ENCODE measurements around the gene RNF222.
A peak's percentile ranks its signal among the peaks of the same experiment; 100 is the strongest.
"Not testable (repeated sequence)": the region's sequence is repeated elsewhere in the genome, so short reads cannot be mapped to it uniquely, and the experiment has no call there.

Gene RNF222

GRCh38 chr17:8409966-8410882, 12.6 kb upstream of the RNF222 start:
- peak; percentile 80 for DNase-seq

- no peak for DNase-seq
These were observed 10.7 kb upstream of the RNF222 start for GRCh38 chr17:8408371-8408770.

- DNase-seq = no peak
These were observed 8.5 kb upstream of the RNF222 start for GRCh38 chr17:8406174-8406573.

GRCh38 chr17:8405499-8406016, 7.9 kb upstream of the RNF222 start:
- DNase-seq = no peak

- DNase-seq = no peak
These were observed 5.4 kb upstream of the RNF222 start for GRCh38 chr17:8402921-8403536.

- no peak for DNase-seq
These were observed 3.5 kb upstream of the RNF222 start for GRCh38 chr17:8401107-8401506.

- no peak for DNase-seq
These were observed 1.4 kb upstream of the RNF222 start for GRCh38 chr17:8398980-8399379.

- DNase-seq = not testable (repeated sequence)
These were observed 3.1 kb downstream of the RNF222 start for GRCh38 chr17:8394497-8394896.

GRCh38 chr17:8393470-8394231, 4.0 kb downstream of the RNF222 start:
- no peak for DNase-seq

GRCh38 chr17:8392674-8393469, 4.8 kb downstream of the RNF222 start:
- DNase-seq = no peak

GRCh38 chr17:8392274-8392673, 5.4 kb downstream of the RNF222 start:
- DNase-seq = peak; percentile 5

GRCh38 chr17:8391711-8392110, 5.9 kb downstream of the RNF222 start:
- DNase-seq = no peak

- DNase-seq = no peak
These were observed 9.5 kb downstream of the RNF222 start for GRCh38 chr17:8387914-8388651.

GRCh38 chr17:8386841-8387240, 10.8 kb downstream of the RNF222 start:
- DNase-seq = no peak

GRCh38 chr17:8384801-8385378, 12.7 kb downstream of the RNF222 start:
- DNase-seq = no peak

- DNase-seq = peak; percentile 98
These were observed 14.3 kb downstream of the RNF222 start, which contains the start of gene RPL26 for GRCh38 chr17:8383143-8383822. Gene RPL26, minus strand, starts transcription at chr17:8383193. Its CDS starts 883 bp downstream, at chr17:8382310.

- no peak for DNase-seq
These were observed 14.8 kb downstream of the RNF222 start for GRCh38 chr17:8382880-8383142.

GRCh38 chr17:8382052-8382879, 15.4 kb downstream of the RNF222 start:
- DNase-seq = no peak

GRCh38 chr17:8380049-8380448, 17.6 kb downstream of the RNF222 start:
- no peak for DNase-seq

GRCh38 chr17:8378117-8378516, 19.5 kb downstream of the RNF222 start:
- not testable (repeated sequence) for DNase-seq
